GM18519 (cell line): ENCODE measurements around the gene HSPA12B.

Source experiments
- ATAC-seq: cut with Tn5 transposase; IDR thresholded peaks from one replicate; pipeline ENCODE4 v1.9.1; 2021; ENCODE audit warnings: mild to moderate bottlenecking, moderate library complexity; ENCODE audit not compliant: unreplicated experiment, low FRiP score

Gene HSPA12B

DNA sequence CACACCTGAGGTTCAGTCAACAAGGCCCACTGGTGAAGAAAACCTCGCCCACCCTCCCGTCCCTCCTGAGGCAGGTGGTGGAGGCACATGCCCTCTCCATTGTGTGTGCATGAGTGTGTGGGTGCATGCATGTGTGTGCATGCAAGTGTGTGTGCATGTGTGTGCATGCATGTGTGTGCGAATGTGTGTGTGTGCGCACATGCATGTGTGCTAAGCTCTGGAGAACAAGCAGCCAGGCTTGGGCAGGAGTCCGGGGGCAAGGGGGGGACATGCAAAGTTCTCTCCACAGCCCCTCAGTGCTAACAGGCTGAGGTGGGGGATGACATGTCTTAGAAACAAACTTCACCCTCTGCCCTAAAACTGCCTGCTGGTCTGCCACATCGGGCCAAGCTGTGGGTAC is 3.1 kb upstream of the HSPA12B start:
- no peak for ATAC-seq

DNA sequence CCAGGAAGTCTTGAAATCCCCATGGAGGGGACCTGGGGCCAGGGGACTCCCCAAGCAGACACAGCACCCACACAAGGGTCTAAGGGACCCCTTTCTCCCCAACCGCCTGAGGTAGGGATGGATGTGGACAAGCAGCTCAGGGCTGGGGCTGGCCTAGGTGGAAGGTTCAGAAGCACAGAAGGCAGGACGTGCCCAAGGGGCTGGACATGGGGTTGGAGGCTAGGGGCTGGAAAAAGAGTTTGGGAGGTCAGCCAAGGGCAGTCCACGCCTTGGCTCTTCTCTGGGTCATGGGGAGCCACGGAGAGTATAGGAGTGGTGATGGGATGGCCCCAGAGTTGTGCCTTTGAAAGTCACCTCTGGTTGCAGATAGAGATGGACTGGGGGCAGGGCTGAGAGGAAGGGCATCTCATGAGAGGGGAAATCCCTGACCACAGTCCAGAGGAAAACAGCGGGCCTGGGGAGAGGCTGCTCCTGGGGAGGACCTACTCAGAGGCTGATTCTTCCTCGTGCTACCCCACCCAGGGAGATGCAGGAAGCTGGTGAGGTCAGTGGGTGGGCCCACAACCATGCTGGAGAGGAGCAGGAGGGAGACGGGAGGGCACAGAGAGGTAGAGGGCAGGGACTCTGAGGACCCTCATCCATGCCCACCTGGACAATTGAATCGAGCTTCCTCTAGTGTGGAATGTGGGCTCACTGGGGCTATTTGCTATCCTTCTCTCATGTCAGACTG is 2.5 kb upstream of the HSPA12B start:
- ATAC-seq, result no peak

DNA sequence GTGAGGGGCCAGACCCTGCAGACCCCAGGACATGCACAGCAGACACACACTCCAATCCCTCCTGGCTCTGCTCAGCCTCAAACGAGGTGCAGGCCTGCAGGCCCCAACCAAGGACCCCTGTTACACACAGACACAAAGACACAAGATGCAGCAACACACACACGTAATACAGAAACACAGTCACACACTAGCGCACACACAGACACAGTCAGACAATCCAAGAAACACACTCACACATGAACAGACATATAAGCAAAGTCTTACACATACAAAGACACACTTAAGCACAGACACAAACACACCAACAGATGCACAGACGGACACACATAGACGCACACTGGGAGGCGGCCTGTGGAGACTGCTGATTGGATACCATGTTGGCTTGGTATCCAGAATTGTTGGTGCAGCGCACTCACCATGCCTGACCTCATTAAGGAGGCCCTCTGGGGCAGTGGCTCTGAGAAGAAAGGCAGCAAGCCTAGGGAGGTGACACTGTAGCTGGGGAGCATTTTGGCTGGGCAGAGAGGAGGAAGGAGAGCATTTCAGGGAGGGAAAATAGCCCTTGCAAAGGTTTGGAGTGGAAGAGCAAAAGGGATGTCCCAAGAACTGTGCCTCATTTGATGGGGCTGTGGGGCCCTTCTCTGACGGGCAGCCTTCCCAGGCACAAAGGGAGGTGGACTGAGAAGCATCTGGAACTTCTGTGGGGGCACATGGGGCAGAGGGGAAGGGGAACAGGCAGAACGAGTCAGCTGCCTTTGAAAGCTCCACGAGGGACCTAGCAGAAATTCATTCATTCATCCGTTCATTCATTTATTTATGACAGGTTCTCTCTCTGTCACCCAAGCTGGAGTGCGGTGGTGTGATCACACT is 1.4 kb upstream of the HSPA12B start:
- no peak for ATAC-seq

DNA sequence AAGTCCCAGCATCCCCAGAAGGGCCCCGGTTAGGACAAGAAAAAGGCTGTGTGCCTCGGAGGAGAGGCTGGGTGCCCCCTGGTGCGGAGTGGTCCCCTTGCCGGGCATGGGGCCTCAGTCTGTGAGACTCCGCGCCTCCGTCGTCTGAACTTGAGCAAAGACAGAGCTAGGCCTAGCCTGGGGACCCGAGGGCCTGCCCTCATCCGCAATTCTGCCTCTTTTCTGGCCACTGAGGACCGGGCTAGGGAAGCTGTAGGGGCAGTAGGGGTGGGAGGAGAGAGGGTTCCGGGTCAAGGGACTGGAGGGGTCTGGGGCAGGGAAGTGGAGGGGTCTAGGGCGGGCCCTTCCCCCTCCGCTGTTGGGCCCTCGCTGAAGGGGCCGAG is 550 bp upstream of the HSPA12B start:
- no peak for ATAC-seq

DNA sequence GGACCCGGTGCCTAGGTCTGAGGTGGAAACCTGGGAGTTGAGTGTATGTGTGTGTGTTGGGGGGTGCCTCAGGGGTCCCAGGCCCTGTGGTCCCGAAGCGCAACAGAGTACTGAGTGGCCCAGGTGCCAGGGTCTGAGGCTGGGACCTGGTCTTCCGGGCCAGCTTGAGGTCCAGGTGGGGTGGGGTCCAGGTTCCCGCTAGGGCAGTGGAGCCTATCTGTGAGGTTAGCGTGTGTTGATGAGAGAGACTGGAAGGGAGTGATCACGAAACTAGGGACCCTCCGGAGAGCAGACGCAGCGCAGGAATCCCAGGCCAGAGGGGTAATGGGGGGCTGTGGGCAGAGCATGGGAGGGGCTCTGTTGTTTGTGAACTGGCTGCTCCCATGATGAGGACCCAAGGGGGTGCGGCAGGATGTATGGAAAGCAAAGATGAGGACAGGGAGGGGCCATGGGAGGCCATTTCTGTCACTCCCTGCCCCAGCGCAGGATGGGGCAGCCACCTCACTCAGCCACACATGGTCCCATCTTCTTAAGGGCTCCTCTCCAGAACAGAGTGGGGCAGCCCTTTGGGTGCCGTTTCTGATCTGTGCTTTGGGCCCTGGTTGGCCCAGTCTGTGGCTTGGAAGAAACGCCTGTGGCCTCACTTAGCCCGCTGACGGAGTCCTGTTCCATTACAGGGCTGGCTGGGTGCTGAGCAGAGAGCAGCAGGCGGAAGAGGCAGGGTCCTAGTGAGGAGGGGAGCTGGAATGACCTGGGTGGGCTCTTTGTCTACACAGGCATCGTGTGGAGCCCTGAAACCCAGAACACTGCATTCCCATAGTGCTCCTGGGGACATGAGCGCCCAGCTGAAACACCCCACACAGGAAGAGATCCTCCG is 872 bp downstream of the HSPA12B start:
- ATAC-seq, result no peak

DNA sequence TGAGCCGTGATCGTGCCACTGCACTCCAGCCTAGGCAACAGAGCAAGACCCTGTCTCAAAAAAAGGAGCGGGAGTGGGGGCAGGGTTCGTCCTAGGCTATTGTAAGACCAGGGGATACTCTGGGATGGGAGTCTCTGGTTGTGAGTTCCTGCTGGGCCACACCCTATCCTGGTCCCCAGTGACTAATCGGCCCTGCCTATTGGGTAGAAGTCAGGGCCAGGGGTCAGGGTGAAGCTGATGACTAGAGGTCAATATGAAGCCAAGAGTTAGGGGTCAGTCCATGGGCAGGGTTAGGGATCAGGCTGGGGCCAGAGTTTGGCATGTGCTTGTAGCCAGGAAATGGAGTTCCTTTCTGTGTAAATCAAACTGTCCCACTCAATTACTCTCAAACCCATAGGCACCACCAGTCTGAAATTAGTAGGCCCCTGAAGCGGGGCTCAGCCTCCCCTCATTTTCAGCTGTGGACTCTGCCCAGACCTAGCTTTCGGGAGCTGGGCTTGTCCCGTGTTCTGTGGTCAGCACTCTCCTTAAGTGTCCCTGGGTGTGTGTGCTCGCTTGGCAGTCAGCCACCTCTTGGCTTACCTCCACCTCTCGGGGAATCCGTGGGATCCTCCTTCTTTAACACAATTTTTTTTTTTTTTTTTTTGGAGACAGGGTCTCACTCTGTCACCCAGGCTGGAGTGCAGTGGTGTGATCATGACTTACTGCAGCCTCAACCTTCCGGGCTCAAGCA is 1.8 kb downstream of the HSPA12B start:
- ATAC-seq, result no peak

DNA sequence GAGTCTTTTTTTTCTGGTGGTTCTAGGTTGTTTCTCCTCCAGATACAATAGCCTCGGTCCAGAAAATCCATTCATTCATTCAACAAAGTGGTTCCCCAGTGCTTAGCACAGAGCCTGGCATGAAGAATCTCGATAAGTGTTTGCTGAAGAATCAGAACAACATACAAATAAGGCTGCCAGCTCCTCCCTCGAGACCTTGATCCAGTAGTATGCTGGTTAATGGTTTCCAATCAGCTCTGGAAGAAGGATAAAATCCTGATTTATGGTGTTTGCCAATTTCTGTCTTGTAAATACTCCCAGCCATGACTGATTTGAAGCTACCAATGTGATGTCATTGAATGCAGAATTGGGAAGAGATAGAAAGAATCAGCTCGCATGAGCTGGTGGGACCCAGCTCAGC is 3.3 kb downstream of the HSPA12B start:
- ATAC-seq, result no peak

DNA sequence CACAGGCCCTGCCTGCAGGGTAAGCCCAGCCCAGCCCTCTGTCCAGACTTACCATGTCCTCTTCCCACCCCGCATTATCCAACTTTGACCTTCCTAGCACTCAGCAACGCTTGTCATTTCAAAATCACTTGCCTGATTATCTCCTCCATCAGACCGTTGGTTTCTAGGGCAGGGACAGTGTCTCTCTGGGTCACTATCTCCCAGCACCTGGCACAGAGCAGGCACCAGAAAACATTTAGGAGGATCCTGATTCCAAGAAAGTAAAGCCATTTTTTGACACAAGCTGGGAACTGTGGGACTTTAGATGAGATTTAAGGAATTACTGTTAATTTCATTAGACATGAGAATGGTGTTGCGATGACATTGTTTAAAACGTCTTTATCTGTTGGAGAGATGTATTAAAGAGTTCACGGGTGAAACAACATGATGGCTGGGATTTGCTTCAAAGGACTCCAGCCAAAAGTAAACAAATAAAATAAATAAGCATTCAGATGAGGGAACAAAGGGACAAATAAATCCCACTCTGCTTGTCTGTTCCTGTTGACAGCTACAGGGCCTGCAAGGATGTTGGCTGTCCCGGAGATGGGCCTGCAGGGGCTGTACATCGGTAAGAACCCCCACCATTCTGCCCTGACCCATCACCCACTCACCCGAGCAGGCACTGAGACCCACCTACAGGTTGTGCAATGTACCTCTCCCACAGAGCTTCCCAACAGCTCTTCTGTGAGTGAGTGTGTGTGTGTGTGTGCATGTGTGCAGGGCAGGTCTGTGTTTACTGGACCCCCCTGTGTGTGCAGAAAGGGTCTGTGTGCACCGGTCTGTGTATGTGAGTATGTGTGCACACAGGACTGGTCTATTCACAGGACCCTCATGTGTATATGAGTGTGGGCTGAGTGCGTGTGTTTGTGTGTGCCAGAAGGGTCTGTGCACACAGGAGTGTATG is 5.9 kb downstream of the HSPA12B start:
- ATAC-seq, result no peak

DNA sequence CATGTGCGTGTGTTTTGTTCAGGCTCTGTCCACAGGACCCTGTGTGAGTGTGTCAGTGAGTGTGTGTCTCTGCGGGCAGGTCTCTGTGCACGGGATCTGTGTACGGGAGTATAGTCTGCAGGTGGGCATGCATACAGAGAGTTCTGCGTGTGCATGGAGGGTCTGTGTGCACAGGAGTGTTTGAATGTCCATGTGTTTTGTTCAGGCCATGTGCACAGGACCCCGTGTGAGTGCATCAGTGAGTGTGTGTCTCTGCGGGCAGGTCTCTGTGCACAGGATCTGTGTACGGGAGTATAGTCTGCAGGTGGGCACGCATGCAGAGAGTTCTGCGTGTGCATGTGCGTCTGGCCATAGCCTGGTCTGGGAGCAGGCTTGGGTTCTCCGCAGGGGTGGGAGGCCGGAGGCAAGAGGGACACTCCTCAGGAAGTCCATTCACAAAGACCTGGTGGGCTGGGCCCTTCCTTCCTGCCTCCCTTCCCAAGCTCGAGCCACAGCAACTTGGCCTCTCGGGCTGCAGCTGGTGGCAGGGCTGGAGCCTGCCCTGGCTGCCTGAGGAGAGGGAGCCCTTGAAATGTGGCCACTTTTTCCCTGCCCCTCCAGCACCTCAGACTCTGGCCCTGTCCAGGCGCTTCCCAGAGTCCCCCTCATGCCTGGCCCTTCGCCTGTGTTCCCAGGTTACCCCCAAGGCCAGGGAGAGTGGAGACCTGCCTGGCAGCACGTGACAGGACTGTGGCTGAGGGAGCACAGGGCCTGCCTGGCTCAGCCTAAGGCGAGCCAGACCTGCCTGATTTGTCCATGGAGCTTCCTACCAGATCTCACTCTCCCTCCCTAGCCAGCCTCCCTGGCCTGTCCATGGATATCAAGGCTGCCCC is 6.8 kb downstream of the HSPA12B start:
- no peak for ATAC-seq

DNA sequence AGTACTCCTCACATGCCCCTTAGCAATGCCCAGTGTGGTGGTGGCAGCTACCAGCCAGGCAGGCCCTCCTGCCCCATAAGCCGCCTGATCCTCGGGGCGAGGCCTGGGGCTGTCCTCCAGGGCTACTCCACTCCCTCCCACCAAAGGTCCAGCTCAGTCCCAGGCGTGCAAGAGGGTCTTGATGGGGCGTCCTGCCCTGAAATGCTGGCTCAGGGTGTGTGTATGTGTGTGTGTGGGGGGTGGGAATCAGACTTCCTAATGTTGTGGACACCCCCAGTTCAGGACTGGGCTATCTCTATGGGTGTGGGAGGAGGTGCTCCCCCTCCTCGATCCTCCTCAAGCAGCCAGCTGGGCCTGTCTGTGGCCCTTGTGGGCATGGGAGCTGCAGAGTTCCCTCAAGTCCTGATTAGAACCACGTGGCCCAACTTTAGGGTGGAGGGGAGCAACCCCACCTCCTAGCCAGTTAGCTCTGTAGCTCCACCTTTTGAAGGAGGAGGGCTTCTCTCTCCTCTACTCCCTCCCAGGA is 7.5 kb downstream of the HSPA12B start:
- no peak for ATAC-seq

DNA sequence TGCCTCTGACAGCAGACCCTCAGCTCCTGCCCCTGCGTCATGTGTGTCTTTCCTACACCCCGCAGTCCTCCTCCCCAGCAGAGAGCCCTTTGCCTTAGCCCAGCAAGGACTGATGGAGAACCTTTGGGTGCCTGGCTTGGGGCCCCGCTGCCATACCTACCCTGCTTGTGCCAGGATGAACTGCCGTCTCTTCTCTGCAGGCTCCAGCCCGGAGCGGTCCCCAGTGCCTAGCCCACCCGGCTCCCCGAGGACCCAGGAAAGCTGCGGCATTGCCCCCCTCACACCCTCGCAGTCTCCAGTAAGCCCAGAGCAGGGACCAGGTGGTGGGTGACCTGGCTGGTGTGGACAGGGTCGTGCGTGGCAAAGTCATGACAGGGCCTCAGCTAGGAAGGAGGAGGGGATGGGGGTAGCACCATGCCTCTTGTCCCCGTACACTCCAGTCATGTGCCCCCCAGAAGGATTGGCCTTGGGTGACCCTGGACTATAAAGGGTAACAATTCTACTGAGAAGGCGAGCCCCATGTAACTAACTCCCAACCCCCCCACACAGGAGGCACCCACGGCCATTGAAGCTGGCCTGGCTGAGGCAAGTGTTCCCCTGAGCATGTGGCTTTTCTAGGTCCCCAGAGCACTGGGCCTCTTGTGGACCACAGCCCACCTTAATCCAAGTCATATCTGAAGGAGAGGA is 8.3 kb downstream of the HSPA12B start:
- no peak for ATAC-seq

DNA sequence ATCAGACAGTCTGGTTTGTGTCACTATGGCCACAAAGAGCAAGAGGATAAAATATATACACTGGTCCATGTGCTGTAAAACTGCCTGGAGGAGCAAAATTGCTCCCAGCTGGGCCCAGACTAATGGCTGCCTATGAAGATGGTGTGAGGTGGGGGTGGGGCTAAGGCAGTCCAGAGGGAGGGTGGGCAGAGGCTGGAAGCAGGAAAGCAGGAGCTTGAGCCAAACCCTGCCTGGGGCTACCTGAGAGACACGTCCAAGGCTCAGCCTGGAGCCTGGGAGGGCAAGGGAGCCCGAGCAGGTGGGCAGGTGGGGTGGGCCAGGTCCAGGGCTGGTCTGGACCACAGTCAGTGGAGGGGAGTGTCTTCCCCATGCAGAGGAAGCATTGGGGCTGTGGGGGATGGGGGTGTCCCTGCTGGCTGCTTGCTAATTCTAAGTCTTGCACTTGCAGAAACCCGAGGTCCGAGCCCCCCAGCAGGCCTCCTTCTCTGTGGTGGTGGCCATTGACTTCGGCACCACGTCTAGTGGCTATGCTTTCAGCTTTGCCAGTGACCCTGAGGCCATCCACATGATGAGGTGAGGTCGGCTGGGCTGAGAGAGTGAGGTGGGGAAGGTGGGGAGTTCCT is 9.5 kb downstream of the HSPA12B start:
- ATAC-seq, result no peak

DNA sequence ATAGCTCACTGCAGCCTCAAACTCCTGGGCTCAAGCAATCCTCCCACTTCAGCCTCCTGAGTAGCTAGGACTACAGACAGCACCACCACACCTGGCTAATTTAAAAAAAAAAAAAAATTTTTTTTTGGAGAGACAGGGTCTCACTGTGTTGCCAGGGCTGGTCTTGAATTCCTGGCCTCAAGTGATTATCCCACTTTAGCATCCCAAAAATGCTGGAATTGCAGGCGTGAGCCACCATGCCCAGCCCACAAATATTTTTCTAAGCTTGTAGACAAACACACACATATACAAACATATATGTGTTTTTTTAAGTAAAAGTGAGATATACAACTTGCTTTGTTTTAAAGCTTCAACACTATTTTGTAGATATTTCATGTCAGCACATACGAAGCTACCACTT is 10.8 kb downstream of the HSPA12B start:
- ATAC-seq, result no peak

DNA sequence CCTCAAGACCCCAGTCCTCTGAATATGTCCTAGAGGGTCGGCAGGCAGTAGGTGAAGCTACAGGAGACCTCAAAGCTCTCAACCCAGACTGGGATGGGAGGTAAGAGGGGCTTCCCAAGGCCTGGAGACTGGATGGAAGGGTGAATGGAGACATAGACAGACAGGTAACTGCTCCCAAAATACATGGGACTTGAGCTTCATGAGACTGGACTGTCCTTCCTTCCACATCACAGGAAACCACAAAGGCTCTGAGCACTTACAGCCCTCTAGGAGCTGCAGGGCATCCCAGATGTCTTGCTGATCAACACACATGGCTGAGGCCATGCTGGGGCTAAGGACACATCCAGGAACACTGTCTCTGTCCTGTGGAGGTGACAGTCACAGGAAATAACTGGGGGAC is 11.6 kb downstream of the HSPA12B start:
- no peak for ATAC-seq

DNA sequence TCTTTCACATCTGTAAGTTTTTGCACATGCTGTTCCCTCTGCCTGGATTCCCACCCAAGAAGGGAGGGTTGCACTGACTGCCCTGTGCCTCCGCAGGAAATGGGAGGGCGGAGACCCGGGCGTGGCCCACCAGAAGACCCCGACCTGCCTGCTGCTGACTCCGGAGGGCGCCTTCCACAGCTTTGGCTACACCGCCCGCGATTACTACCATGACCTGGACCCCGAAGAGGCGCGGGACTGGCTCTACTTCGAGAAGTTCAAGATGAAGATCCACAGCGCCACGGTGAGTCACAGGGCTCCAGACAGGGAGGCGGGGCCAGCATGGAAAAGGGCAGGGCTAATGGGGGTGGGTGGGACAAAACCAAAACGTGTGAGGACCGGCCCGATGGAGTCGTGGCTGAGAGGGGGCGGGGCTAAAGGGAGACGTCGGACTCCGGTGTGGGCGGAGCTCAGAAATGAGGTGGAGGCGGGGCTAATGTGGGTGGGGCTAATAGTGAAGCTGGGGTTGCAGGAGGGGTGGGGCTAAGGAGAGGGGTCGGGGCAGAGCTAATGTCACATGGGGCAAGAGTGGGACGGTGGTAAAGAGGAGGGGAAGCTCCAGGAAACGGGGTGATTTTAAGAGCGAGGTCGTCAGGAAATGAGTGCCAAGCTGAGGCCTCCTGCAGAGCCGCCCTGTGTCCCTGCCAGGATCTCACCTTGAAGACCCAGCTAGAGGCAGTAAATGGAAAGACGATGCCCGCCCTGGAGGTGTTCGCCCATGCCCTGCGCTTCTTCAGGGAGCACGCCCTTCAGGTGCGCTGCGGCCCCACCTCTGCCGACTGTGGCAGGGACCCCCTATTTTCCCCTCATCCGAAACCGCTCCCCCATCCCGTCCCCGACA is 12.6 kb downstream of the HSPA12B start:
- no peak for ATAC-seq

DNA sequence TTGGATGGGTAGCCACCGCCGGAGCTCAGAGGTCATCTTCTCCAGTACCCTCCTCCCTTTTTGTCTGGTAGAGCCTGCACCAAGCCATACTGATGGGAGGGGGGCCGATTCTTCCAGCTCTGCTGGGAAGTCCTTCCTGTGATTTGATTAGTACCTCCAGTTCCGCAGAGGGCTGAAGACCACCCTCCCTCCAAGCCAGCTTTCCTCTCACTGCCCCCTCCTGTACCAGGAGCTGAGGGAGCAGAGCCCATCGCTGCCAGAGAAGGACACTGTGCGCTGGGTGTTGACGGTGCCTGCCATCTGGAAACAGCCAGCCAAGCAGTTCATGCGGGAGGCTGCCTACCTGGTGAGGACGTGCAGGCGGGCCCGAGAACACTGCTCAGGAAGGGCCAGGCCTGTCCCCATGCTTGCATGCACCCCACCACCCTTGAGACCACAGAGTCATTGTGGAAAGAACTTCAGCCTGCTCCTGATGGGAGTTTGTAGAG is 13.2 kb downstream of the HSPA12B start:
- no peak for ATAC-seq
